ENCODE measurements around the gene APOL4.
"Not testable (repeated sequence)": the region's sequence is repeated elsewhere in the genome, so short reads cannot be mapped to it uniquely, and the experiment has no call there.

APOL4 gene

GRCh38 chr22:36155702-36156101 is 45.9 kb downstream of the APOL4 start:
- no peak for DNase-seq (ENCODE audit: low read depth in 1 of 2, low spot score in 1 of 2)
- no peak overlapping the region for H3K27ac ChIP-seq (replicated peaks)
- no peak overlapping the region for H3K4me3 ChIP-seq (replicated peaks; ENCODE audit: insufficient read depth, low read length)
- no peaks in the 10 kb centered on the region for H3K27me3 ChIP-seq (ENCODE audit: insufficient read depth, poor library complexity, severe bottlenecking)
- TF ChIP-seq GABPA (IDR thresholded peaks at IDR 0.05; ENCODE audit: low read depth) (no peak), CTCF (IDR thresholded peaks at IDR 0.05; ENCODE audit: insufficient read depth, low read length) (no peak), POLR2AphosphoS5 (IDR thresholded peaks at IDR 0.05; ENCODE audit: low read depth) (no peak), SPI1 (IDR thresholded peaks at IDR 0.05; ENCODE audit: borderline replicate concordance, low read depth) (no peak)

- Histone ChIP-seq H3K27me3 (ENCODE audit: insufficient read depth, poor library complexity, severe bottlenecking) (no peaks in the 10 kb centered on the region), H3K4me3 (replicated peaks; ENCODE audit: insufficient read depth, low read length) (no peak overlapping the region), H3K27ac (replicated peaks) (no peak overlapping the region)
- TF ChIP-seq CTCF (IDR thresholded peaks at IDR 0.05; ENCODE audit: insufficient read depth, low read length) (no peak), GABPA (IDR thresholded peaks at IDR 0.05; ENCODE audit: low read depth) (no peak), POLR2AphosphoS5 (IDR thresholded peaks at IDR 0.05; ENCODE audit: low read depth) (no peak), SPI1 (IDR thresholded peaks at IDR 0.05; ENCODE audit: borderline replicate concordance, low read depth) (no peak), REST (IDR thresholded peaks at IDR 0.05; ENCODE audit: insufficient replicate concordance, low read depth) (no peak)
- DNase-seq (ENCODE audit: low read depth in 1 of 2, low spot score in 1 of 2), result no peak
These were observed 47.1 kb downstream of the APOL4 start for GRCh38 chr22:36154423-36154945.

- DNase-seq (ENCODE audit: low read depth in 1 of 2, low spot score in 1 of 2), result no peak
- H3K27me3 ChIP-seq (ENCODE audit: insufficient read depth, poor library complexity, severe bottlenecking), result no peaks in the 10 kb centered on the region
- no peak overlapping the region for H3K4me3 ChIP-seq (replicated peaks; ENCODE audit: insufficient read depth, low read length)
- H3K27ac ChIP-seq (replicated peaks), result no peak overlapping the region
- TF ChIP-seq GABPA (IDR thresholded peaks at IDR 0.05; ENCODE audit: low read depth) (no peak), POLR2AphosphoS5 (IDR thresholded peaks at IDR 0.05; ENCODE audit: low read depth) (no peak), SPI1 (IDR thresholded peaks at IDR 0.05; ENCODE audit: borderline replicate concordance, low read depth) (no peak), CTCF (IDR thresholded peaks at IDR 0.05; ENCODE audit: insufficient read depth, low read length) (no peak), REST (IDR thresholded peaks at IDR 0.05; ENCODE audit: insufficient replicate concordance, low read depth) (no peak)
These were observed 47.8 kb downstream of the APOL4 start for GRCh38 chr22:36153501-36154422.

GRCh38 chr22:36152821-36153220 is 48.8 kb downstream of the APOL4 start:
- H3K27ac ChIP-seq (replicated peaks); H3K4me3 ChIP-seq (replicated peaks; ENCODE audit: insufficient read depth, low read length); DNase-seq (ENCODE audit: low read depth in 1 of 2, low spot score in 1 of 2); H3K27me3 ChIP-seq (ENCODE audit: insufficient read depth, poor library complexity, severe bottlenecking): not testable (repeated sequence)

Data from HL-60 (cell line).